HG03060 (cell line): ENCODE data around the gene CDCP1.
"Not testable (repeated sequence)": the region's sequence is repeated elsewhere in the genome, so short reads cannot be mapped to it uniquely, and the experiment has no call there.

ENCODE experiments used
- ATAC-seq: cut with Tn5 transposase; IDR thresholded peaks from one replicate; pipeline ENCODE4 v1.9.1; 2021; ENCODE audit warnings: low read depth, moderate number of reproducible peaks; ENCODE audit not compliant: unreplicated experiment

The CDCP1 gene

DNA sequence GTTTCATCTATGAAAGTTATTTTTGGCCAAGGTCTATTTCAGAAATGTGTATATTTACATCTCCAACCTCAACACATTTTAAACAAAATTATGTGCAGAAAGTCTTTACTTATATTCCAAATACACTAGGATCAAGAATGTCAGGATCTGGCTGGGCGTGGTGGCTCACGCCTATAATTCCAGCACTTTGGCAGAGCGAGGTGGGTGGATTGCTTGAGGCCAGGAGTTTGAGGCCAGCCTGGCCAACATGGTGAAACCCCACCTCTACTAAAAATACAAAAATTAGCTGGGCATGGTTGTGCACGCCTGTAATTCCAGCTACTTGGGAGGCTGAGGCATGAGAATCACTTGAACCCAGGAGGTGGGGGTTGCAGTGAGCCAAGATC is 5.4 kb downstream of the CDCP1 start:
- ATAC-seq = not testable (repeated sequence)

- no peak for ATAC-seq
Observed at GRCh38 chr3:45140141-45140769, 5.9 kb downstream of the CDCP1 start.

DNA sequence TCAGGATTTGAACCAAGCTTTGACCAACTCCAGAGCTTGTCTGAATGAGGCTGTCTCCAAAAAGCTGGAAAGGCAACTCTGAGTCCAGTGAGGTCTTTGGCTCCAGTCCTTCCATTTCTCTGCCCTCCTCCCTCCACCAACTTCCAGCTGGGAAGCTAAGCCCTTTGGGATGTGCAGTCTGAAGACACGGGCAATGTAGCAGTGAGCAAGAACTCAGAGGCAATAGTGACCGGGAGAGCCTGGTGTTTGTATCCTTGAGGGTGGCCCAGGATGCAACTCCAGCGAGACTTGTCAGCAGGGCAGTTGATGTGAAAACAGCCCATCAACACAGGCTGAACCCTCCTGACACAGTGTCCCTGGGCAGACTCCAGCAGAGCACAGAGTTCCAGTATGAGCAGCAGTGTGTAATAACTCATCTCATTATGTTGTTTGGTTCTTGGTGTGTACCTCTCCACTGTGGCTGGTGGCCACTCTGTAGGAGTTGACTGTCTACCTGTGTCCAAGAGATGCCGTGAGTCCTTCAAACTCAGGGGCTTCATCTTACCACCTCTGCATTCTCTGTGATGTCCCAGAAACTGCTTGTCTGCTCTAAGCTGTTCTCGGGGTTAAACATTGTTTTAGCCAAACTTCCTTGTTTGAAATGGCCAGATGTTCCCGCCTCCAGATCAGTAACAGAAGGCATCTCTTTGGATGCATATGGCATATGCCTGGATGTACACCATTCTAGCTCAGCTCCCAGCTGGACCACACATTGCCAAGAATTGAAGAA is 6.6 kb downstream of the CDCP1 start:
- no peak for ATAC-seq

GRCh38 chr3:45137656-45138181 is 8.5 kb downstream of the CDCP1 start:
- no peak for ATAC-seq

DNA sequence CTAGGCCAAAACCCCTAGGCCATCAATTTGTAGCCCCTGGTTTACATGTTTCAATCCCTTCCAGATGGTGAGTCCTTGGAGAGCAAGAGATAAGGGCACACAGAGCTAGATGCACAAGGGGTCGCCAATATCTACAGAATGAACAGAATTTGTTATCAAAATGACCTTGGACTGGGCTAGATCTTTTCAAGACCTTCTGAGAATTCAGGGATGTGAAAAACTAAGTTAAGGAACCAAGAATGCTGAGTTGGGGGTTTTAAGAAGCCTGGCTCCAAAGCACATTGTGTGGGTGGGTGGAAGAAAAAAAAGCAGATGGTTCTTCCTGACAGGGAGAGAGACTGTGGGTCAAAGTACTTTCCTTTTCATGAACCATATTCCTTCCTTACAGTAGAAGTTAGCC is 10.2 kb downstream of the CDCP1 start:
- no peak for ATAC-seq

GRCh38 chr3:45134758-45135521 is 11.2 kb downstream of the CDCP1 start:
- no peak for ATAC-seq

DNA sequence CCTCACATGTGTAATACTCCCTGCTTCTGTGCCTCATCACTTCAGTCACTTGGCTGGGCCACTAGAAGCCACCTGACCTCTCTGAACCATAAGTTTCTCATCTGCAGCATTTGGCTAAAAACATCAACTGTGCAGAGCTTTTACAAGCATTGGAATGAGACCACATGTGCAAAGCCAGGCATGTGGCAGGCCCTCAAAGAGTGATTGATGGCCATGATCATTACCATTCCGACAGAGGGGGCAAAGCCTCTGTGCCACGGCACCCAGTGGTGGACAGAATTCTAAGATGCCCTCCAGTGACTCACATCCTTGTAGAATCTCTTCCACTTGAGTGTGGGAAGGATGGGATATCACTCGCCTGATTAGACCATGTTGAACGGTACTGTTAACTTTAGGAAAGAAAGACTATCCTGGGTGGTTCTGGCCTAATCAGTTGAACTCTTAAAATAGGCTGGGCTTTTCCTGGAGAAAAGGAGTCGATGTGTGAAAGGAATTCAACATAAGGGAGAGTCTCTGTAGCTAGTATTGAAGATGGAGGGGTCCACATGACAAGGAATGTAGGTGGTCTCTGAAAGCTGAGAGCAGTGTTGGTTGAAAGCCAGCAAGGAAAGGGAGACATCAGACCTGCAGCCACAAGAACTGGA is 13.5 kb downstream of the CDCP1 start:
- ATAC-seq = no peak

DNA sequence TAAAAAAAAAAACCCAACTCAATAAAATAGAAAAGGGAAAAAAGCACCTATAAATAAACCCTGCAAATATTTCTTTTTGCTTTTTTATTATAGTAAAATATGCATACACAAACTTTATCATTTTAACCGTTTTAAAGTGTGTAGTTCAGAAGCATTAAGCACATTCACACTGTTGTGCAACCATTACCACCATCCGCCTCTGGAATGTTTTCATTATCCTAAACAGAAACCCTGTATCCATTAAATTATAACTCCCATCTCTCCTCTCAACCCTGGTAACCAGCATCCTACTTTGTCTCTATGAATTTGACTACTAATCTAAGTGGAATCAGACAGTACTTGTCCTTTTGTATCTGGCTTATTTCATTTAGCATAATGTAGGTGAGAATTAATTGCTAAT is 15.0 kb downstream of the CDCP1 start:
- ATAC-seq = no peak

DNA sequence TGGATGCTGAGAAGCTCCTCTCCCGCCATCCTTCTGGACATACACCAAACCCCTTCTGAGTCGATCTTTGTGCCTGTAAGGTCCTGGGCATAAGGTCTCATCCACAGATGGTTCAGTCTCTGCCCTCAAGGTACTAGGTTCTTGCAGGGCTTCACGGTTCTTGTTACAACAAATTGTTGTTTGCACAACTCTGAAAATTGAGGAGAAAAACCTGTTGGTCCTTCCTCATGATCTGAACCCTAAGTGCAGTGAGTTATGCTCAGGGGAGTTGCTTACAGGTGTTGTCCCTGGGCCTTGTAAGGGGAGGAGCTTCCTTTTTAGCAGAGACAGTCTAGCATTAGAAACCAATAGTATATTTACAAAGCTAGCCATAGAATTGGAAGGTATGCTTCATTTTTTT is 15.7 kb downstream of the CDCP1 start:
- ATAC-seq = no peak

DNA sequence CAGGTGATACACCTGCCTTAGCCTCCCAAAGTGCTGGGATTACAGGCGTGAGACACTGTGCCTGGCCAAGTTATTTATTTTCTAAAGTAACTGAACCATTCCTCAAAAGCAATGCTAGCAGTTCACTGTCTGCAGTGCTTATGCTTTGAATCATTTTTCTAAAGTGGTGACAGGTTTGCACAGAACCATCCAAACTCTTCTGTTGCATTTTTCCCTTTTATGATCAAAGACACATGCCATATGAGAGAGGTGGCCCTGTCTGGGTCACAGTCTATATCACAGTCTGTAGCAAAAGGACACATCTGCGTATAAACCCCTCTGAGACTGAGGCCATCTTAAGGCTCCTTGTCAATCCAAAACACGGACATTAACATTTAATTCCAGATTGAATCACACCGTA is 17.2 kb downstream of the CDCP1 start:
- ATAC-seq = no peak

- ATAC-seq = no peak
Observed at GRCh38 chr3:45127130-45127822, 18.9 kb downstream of the CDCP1 start.

DNA sequence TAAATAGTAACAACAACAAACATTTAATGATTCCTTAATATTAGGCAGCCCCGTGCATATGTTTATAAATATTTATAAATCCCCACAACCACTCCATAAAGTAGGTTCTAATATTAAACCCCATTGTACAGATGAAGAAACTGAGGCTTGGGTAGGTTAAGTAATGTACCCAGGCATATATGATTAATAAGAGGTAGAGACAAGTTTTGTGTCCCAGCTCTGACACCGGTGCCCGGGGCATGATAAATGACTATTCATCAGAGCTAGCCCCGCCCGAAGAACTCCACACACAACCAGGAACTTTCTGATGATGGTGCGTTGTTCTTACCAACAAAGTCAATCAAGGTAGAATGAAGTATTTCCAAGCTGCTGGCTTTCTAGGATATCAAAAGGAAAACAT is 19.4 kb downstream of the CDCP1 start:
- ATAC-seq = no peak

DNA sequence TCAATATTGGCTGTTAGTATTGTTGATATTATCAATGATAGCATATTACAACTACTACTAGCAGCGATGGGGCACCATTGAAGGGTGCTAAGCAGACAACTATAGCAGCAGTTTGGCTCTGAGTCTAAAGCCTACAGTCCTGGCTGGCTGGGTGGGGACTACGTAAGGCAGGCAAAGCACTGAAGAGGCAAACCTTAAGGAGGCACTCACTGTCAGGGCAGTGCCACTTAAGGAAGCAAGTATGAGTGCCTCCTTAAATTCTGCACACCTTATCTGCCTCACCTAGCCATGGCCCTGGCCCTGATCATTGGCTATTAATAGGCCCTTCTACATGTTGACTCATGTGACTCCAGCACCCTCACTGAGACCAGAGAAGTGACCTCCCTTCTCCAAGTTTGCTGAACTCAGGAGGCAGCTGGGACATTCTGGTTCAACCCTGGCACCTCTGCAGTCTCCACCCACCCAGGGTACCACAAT is 20.6 kb downstream of the CDCP1 start:
- no peak for ATAC-seq

GRCh38 chr3:45124956-45125355 is 21.2 kb downstream of the CDCP1 start:
- ATAC-seq = no peak

- no peak for ATAC-seq
Observed at GRCh38 chr3:45124352-45124751, 21.8 kb downstream of the CDCP1 start.

DNA sequence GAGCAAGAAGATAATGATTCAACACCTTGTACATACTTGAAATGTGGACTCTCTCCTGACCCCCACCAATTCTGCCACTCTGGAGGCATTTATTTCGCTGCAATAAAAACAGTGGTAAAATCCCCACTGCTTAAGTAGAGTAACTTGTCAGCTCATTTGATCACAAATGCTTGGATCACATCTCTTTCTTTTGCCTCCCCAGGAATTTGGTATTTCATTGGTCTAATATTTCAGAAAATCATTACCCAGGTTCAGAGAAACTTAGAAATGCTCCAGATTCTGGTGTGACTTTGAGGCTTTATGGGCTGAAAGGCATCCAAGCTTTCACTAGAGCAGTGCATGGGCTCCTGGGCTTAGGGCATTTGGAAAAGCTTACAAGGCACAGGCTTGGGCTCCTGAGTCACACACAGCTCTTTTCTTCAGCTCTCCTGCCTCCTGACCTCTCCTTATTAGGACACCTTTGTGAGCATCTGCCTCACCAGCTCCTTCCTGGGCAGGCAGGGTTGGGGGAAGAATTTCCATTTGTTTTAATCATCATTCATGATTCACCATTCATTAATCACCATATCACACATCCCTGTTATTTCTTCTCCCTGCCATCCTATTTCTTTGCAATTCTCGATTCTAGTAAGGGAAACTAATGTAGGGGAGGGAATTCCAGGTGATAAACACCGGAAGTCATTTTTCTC is 22.5 kb downstream of the CDCP1 start:
- ATAC-seq = no peak

GRCh38 chr3:45123030-45123429 is 23.1 kb downstream of the CDCP1 start:
- peak; percentile 53 for ATAC-seq

DNA sequence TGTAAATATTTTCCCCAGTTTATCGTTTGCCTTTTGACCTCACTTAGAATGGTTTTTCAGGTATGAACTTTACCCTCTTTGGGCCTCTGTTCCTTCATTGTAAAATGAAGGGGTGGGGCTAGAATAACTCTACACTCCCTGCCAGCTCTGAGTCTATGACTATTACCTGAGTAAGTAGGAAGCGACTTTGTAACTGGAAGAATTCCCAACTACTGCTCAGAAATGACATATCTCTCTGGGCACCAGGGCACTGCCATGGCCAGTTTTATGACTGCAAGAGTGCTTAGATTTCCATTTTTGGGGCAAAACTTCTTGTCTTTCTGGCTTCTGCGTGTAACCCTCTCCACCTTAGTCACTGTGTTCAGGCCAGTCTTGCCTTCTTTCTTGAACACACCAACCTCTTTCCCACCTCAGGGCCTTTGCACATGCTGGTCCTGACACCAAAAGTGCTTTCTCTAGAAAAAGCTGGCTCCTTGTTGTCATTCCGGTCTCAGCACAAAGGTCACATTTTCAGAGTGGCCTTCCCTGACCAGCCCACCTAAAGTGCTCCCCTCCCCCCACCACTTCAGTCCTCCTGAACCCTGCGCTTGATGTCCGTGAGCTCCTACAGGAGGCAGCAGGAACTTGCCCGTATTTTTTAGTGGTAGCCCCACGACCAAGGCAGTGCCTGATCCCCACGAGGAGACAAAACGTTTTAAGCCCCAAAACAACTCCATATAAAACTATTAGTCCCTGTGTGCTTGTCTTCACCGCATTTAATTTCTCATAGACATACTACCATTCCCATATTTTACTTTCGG is 25.6 kb downstream of the CDCP1 start:
- ATAC-seq = no peak
